ENCODE data around the gene ITPR2.
"Not testable (repeated sequence)": the region's sequence is repeated elsewhere in the genome, so short reads cannot be mapped to it uniquely, and the experiment has no call there.

ITPR2 gene

DNA sequence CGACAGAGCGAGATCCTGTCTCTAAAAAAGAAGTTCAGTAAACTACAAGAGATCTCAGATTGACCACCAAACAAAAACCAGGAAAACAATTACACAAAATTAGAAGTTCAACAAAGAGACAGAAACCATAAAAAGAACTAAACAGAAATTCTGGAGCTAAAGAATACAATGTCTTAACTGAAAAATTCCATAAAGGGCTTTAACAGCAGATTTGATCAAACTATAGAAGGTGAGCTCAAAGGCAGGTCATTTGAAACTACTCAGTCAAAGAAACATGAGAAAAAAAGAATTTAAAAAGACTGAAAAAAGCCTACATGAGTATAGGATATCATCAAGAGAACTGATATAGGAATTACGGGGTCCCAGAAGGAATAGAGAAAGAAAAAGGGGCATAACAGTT lies 71.2 kb downstream of the ITPR2 start:
- TF ChIP-seq, protein P1, sequence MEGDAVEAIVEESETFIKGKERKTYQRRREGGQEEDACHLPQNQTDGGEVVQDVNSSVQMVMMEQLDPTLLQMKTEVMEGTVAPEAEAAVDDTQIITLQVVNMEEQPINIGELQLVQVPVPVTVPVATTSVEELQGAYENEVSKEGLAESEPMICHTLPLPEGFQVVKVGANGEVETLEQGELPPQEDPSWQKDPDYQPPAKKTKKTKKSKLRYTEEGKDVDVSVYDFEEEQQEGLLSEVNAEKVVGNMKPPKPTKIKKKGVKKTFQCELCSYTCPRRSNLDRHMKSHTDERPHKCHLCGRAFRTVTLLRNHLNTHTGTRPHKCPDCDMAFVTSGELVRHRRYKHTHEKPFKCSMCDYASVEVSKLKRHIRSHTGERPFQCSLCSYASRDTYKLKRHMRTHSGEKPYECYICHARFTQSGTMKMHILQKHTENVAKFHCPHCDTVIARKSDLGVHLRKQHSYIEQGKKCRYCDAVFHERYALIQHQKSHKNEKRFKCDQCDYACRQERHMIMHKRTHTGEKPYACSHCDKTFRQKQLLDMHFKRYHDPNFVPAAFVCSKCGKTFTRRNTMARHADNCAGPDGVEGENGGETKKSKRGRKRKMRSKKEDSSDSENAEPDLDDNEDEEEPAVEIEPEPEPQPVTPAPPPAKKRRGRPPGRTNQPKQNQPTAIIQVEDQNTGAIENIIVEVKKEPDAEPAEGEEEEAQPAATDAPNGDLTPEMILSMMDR (IDR thresholded peaks at IDR 0.05; ENCODE audit: poor library complexity, severe bottlenecking): no peak
- Histone ChIP-seq H3K27me3 (ENCODE audit: insufficient read depth, poor library complexity, severe bottlenecking) (no peaks in the 10 kb centered on the region), H3K36me3 (ENCODE audit: low read depth) (no peaks in the 10 kb centered on the region), H3K4me3 (ENCODE audit: severe bottlenecking) (no peak overlapping the region), H3K27ac (ENCODE audit: poor library complexity, severe bottlenecking) (no peak overlapping the region), H3K9me3 (ENCODE audit: severe bottlenecking) (no peaks in the 10 kb centered on the region), H3K4me1 (ENCODE audit: insufficient read depth, poor library complexity, severe bottlenecking) (no peaks in the 10 kb centered on the region)
- no peak for DNase-seq (ENCODE audit: low spot score)
- no peak for ATAC-seq (ENCODE audit: low read depth)

DNA sequence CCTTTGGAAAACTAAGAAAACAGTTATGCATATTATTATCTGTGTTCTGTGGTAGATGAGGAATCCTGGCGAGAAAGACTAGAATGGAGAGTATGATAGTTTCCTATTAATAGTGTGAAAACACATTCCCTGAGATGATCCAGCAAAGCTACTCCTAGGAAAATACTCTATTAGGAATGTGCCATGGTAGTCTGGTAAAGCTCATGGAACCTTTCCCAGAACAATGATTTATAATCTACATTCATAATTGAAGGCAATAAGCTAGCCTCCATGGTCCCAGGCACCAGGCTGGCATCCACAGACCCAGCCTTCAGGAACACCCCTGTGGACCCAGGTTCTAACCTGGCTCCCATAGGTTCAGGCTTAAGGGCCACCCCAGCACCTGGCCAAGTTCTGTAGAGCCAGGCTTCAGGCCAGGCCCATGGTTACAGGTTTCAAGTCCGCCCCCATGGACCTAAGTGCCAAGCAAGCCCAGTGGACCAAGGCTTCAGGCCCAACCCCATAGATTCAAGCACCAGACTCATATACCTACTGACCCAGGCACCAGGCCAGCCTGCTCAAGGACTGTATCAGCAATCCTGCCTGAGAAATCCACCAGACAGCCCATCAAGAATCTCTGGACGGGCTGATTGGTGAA lies 72.2 kb downstream of the ITPR2 start:
- no peak overlapping the region for H3K27ac ChIP-seq (ENCODE audit: poor library complexity, severe bottlenecking)
- no peak overlapping the region for H3K4me3 ChIP-seq (ENCODE audit: severe bottlenecking)
- no peaks in the 10 kb centered on the region for H3K9me3 ChIP-seq (ENCODE audit: severe bottlenecking)
- no peak for ATAC-seq (ENCODE audit: low read depth)
- H3K27me3 ChIP-seq (ENCODE audit: insufficient read depth, poor library complexity, severe bottlenecking): no peaks in the 10 kb centered on the region
- no peaks in the 10 kb centered on the region for H3K36me3 ChIP-seq (ENCODE audit: low read depth)
- H3K4me1 ChIP-seq (ENCODE audit: insufficient read depth, poor library complexity, severe bottlenecking): no peaks in the 10 kb centered on the region
- no peak for DNase-seq (ENCODE audit: low spot score)
- TF ChIP-seq, protein P1 (IDR thresholded peaks at IDR 0.05; ENCODE audit: poor library complexity, severe bottlenecking): no peak

DNA sequence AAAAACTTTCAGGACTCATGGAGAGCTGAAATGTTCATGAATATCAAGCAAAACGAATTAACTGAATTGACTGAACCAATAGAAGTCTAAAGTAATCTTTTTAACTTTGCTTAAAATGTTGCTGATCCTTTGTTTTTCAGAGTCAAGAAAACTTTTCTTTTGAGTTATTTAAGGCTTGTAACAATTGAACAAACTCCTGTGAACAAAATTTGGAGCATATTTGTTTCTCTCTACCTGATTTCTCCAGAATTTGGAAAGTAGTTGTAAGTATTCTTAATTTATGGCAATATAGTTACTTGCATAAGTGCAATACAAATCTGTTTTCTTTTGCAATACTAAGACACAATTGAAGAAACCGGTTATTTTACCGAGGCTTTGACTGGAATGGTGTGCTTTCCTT lies 77.6 kb downstream of the ITPR2 start:
- H3K27me3 ChIP-seq (ENCODE audit: insufficient read depth, poor library complexity, severe bottlenecking); H3K4me3 ChIP-seq (ENCODE audit: severe bottlenecking); DNase-seq (ENCODE audit: low spot score); H3K9me3 ChIP-seq (ENCODE audit: severe bottlenecking); H3K36me3 ChIP-seq (ENCODE audit: low read depth); H3K27ac ChIP-seq (ENCODE audit: poor library complexity, severe bottlenecking); H3K4me1 ChIP-seq (ENCODE audit: insufficient read depth, poor library complexity, severe bottlenecking); ATAC-seq (ENCODE audit: low read depth): not testable (repeated sequence)

DNA sequence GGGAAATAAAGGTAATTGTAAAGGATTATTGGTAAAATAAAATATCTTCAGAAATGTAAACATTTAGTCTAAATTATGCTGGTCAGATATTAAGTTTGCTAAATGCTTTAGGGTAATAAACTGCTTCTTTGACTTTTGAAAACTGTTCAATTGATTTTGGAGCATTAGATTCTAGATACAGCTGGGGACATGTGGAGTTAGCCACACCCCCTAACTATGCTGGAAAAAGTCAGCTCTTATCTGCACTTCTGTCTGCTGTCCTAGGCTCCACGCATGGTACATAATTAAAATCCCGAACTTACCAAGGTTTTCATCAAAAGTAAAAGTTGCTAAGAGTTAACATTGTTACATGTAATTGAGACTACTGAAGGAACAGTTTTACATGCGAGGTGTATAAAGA lies 78.8 kb downstream of the ITPR2 start:
- Histone ChIP-seq H3K4me1 (ENCODE audit: insufficient read depth, poor library complexity, severe bottlenecking) (peaks cover 11% of the 10 kb centered on the region), H3K36me3 (ENCODE audit: low read depth) (no peaks in the 10 kb centered on the region), H3K4me3 (ENCODE audit: severe bottlenecking) (no peak overlapping the region), H3K9me3 (ENCODE audit: severe bottlenecking) (no peaks in the 10 kb centered on the region), H3K27ac (ENCODE audit: poor library complexity, severe bottlenecking) (no peak overlapping the region), H3K27me3 (ENCODE audit: insufficient read depth, poor library complexity, severe bottlenecking) (no peaks in the 10 kb centered on the region)
- ATAC-seq (ENCODE audit: low read depth): no peak
- no peak for DNase-seq (ENCODE audit: low spot score)
- TF ChIP-seq, protein P1 (IDR thresholded peaks at IDR 0.05; ENCODE audit: poor library complexity, severe bottlenecking): no peak

DNA sequence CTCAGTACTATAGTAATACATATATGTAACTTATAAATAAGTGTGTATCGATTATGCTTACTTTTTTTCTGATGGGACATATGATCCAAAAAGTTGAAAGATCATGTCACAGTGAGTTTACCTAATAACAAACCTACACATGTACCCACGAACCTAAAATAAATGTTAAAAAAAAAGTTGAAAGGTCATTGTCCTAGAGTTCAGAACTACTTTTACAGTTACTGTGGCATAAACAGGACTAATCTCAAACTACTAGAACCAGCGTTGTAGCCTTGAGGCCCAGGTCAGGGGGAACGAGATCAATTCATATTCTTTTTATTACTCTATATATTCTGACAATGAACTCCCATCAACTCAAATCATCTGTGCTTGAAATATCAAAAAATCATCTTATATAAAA lies 81.8 kb downstream of the ITPR2 start:
- Histone ChIP-seq H3K4me1 (ENCODE audit: insufficient read depth, poor library complexity, severe bottlenecking) (peaks cover 28% of the 10 kb centered on the region), H3K4me3 (ENCODE audit: severe bottlenecking) (no peak overlapping the region), H3K27me3 (ENCODE audit: insufficient read depth, poor library complexity, severe bottlenecking) (no peaks in the 10 kb centered on the region), H3K9me3 (ENCODE audit: severe bottlenecking) (no peaks in the 10 kb centered on the region), H3K36me3 (ENCODE audit: low read depth) (no peaks in the 10 kb centered on the region), H3K27ac (ENCODE audit: poor library complexity, severe bottlenecking) (no peak overlapping the region)
- ATAC-seq (ENCODE audit: low read depth) (no peak), DNase-seq (ENCODE audit: low spot score) (no peak)
- TF ChIP-seq, protein P1 (IDR thresholded peaks at IDR 0.05; ENCODE audit: poor library complexity, severe bottlenecking): no peak
